ENCODE measurements around the gene ARMC6.

- no peak for TF ChIP-seq POLR2AphosphoS5 (IDR thresholded peaks at IDR 0.05; ENCODE audit: low read depth, low read length)
- no peak for TF ChIP-seq CTCF (IDR thresholded peaks at IDR 0.05)
- no peak for TF ChIP-seq TCF7L2 (IDR thresholded peaks at IDR 0.05; ENCODE audit: low read depth, low read length)
- no peak for TF ChIP-seq REST (IDR thresholded peaks at IDR 0.05; ENCODE audit: insufficient read depth in 1 of 2, low read depth in 2 of 2, low read length in 1 of 2)
Measured at GRCh38 chr19:18987456-18987855, 45.9 kb upstream of the ARMC6 start.
